Lung (tissue), 12 donors: ENCODE data around the gene ACSM5. TPM values are rescaled to one million over a fixed set of nuclear protein-coding genes. Genes with fewer than 3 reads are reported as not detected.

Source experiments
- ATAC-seq: fragments of 200-7000 bp; cut with Tn5 transposase; one replicate; pipeline ENCODE4 v1.9.1; 2020; ENCODE audit warnings: moderate number of reproducible peaks; ENCODE audit not compliant: insufficient read depth, low FRiP score
- DNase-seq, 3 donors: peaks; one replicate each; pipeline ENCODE4 v3.0.0-alpha.2; 2013 to 2017
- H3K27ac ChIP-seq, 2 donors: one replicate each; pipeline ENCODE4 v1.5.1; 2013; ENCODE audit warnings: mild to moderate bottlenecking in 2 of 2, moderate library complexity in 2 of 2, control low read depth in 1 of 2, inconsistent platforms in 1 of 2, low read depth in 1 of 2, low read length in 1 of 2
- H3K27me3 ChIP-seq, 3 donors: one replicate each; pipeline ENCODE4 v1.5.1; 2013; ENCODE audit warnings: low read length in 2 of 3; ENCODE audit not compliant: control insufficient read depth in 3 of 3, insufficient read depth in 3 of 3
- H3K36me3 ChIP-seq, 4 donors: one replicate each; pipeline ENCODE4 v1.5.1; 2013; ENCODE audit warnings: low read length in 4 of 4, mild to moderate bottlenecking in 1 of 4, moderate library complexity in 1 of 4; ENCODE audit not compliant: control insufficient read depth in 4 of 4, insufficient read depth in 4 of 4
- H3K4me1 ChIP-seq, 5 donors: one replicate each; pipeline ENCODE4 v1.5.1; 2013; ENCODE audit warnings: low read length in 5 of 5, mild to moderate bottlenecking in 2 of 5, moderate library complexity in 1 of 5; ENCODE audit not compliant: control insufficient read depth in 5 of 5, insufficient read depth in 5 of 5
- H3K4me3 ChIP-seq: one replicate; pipeline ENCODE4 v1.5.1; 2013; ENCODE audit warnings: mild to moderate bottlenecking, control low read depth, moderate library complexity
- H3K9ac ChIP-seq, 2 donors: one replicate each; pipeline ENCODE4 v1.5.1; 2013; ENCODE audit warnings: low read length in 2 of 2, control low read depth in 1 of 2; ENCODE audit not compliant: insufficient read depth in 1 of 2
- H3K9me3 ChIP-seq, 4 donors: one replicate each; pipeline ENCODE4 v1.5.1; 2013; ENCODE audit warnings: low read length in 3 of 4, mild to moderate bottlenecking in 1 of 4, moderate library complexity in 1 of 4; ENCODE audit not compliant: control insufficient read depth in 4 of 4, insufficient read depth in 3 of 4
- CTCF ChIP-seq: IDR thresholded peaks from 2 replicates; pipeline ENCODE4 v1.5.1; 2012; ENCODE audit warnings: mild to moderate bottlenecking; ENCODE audit errors: control extremely low read depth, extremely low read depth
- WGBS, 2 donors: extraction: QIAGEN DNeasy Blood & Tissue Kit; methylation state at CpG; one replicate each; pipeline ENCODE4 v1.1.7; 2013; 5-methylcytosine and 5-hydroxymethylcytosine counted together
- polyA plus RNA-seq, 2 donors: library from polyadenylated mRNA; stranded (reverse); fragments of 200-250 nt; gene quantifications; one replicate each; pipeline ENCODE4 v1.2.1, GENCODE V29; 2013
- total RNA-seq, 2 donors: library from RNA; depleted of rRNA in 1 of 2; stranded (reverse); fragments of >200 nt in 1 of 2; gene quantifications; one replicate each; pipeline ENCODE4 v1.2.1, GENCODE V29; 2014 to 2021
- donor health status: control.
- donor health status: control.
- donor health status: Bipolar disorder and iron deficiency.
- donor health status: healthy.
- donor health status: DM: yes; HTN: yes; CAD: no.

The ACSM5 gene
- total and polyA plus RNA-seq, 4 donors = 0.40 to 1.4 (median 0.81) TPM

- no peaks in the 10 kb centered on the region for H3K36me3 ChIP-seq
- H3K4me1 ChIP-seq = peaks cover 0 to 17% (median 4%) of the 10 kb centered on the region in 5 donors
- H3K9ac ChIP-seq = no peak overlapping the region
- H3K27me3 ChIP-seq = no peaks in the 10 kb centered on the region
- H3K4me3 ChIP-seq = no peak overlapping the region
- H3K9me3 ChIP-seq = peaks cover 0 to under 1% (median 0%) of the 10 kb centered on the region in 4 donors
- no peak for TF ChIP-seq CTCF
- H3K27ac ChIP-seq = no peak overlapping the region
- DNase-seq (no peak), ATAC-seq (no peak)
- 94% methylated on average over 5 of the region's 5 CpGs for WGBS, 2 donors
These were observed 18.3 kb upstream of the ACSM5 start for GRCh38 chr16:20391045-20391444.

- Histone ChIP-seq H3K36me3 (no peaks in the 10 kb centered on the region), H3K27ac (no peak overlapping the region), H3K27me3 (no peaks in the 10 kb centered on the region), H3K4me3 (no peak overlapping the region), H3K9ac (no peak overlapping the region), H3K4me1 (peaks cover 0 to 14% (median 0%) of the 10 kb centered on the region in 5 donors), H3K9me3 (no peaks in the 10 kb centered on the region)
- ATAC-seq (no peak), DNase-seq (peak; percentile 60 to 80 (median 70))
- no peak for TF ChIP-seq CTCF
- WGBS, 2 donors = 40 to 58% methylated on average over 2 of the region's 2 CpGs
These were observed 15.3 kb upstream of the ACSM5 start for GRCh38 chr16:20393801-20394577.

- Histone ChIP-seq H3K4me1 (peaks cover 0 to 14% (median 0%) of the 10 kb centered on the region in 5 donors), H3K36me3 (no peaks in the 10 kb centered on the region)
- WGBS, 2 donors = 93 to 95% methylated on average over 2 of the region's 2 CpGs
These were observed 13.4 kb upstream of the ACSM5 start for GRCh38 chr16:20395946-20396345.

More at GRCh38 chr16:20395946-20396345, 13.4 kb upstream of the ACSM5 start:
- ATAC-seq (no peak), DNase-seq (no peak)
- no peak overlapping the region for H3K4me3 ChIP-seq
- H3K27me3 ChIP-seq = no peaks in the 10 kb centered on the region
- no peak overlapping the region for H3K9ac ChIP-seq
- no peaks in the 10 kb centered on the region for H3K9me3 ChIP-seq
- H3K27ac ChIP-seq = no peak overlapping the region
- no peak for TF ChIP-seq CTCF
